Calu3 (cell line): ENCODE results near the gene ABCG1. TPM values are rescaled to one million over a fixed set of nuclear protein-coding genes. Genes with fewer than 3 reads are reported as not detected.

ENCODE experiments used
- Bru-seq: library from RNA; stranded (reverse); fragments of 400-500 nt; gene quantifications from one replicate; lab custom pipeline; 2021; lab: Mats Ljungman, UMichigan
- BruChase-seq, 2 experiments: library from RNA; stranded (reverse); fragments of 400-500 nt; gene quantifications; one replicate each; lab custom pipeline; 2021; lab: Mats Ljungman, UMichigan
- BruUV-seq: library from RNA; stranded (reverse); fragments of 400-500 nt; replicated peaks from 2 replicates; lab custom pipeline; 2021; lab: Mats Ljungman, UMichigan
- CTCF ChIA-PET: fragments of 300-600 bp; sonication (Branson Sonifier 250); formaldehyde crosslinking; loops from one replicate; lab custom pipeline; 2022; ENCODE audit warnings: antibody characterized with exemption; lab: Charles Lee
- DNase-seq: peaks from one replicate; pipeline ENCODE4 v3.0.0; 2022
- H3K27ac Mint-ChIP-seq: one replicate; pipeline ENCODE4 v1.8.0; 2022; ENCODE audit warnings: mixed read lengths; ENCODE audit not compliant: unreplicated experiment
- H3K27me3 Mint-ChIP-seq: one replicate; pipeline ENCODE4 v1.8.0; 2022; ENCODE audit warnings: mixed read lengths; ENCODE audit not compliant: unreplicated experiment
- H3K36me3 Mint-ChIP-seq: one replicate; pipeline ENCODE4 v1.8.0; 2022; ENCODE audit warnings: mild to moderate bottlenecking, moderate library complexity, mixed read lengths; ENCODE audit not compliant: insufficient read depth, unreplicated experiment
- H3K4me1 Mint-ChIP-seq: one replicate; pipeline ENCODE4 v1.8.0; 2022; ENCODE audit warnings: mild to moderate bottlenecking, low read depth, mixed read lengths; ENCODE audit not compliant: unreplicated experiment
- H3K4me3 Mint-ChIP-seq: one replicate; pipeline ENCODE4 v1.8.0; 2022; ENCODE audit warnings: mild to moderate bottlenecking, low read depth, moderate library complexity, mixed read lengths; ENCODE audit not compliant: unreplicated experiment
- H3K9me3 Mint-ChIP-seq: one replicate; pipeline ENCODE4 v1.8.0; 2022; ENCODE audit warnings: low read depth, mixed read lengths; ENCODE audit not compliant: unreplicated experiment
- CTCF ChIP-seq: fragments of 200-600 bp; IDR thresholded peaks from one replicate; pipeline ENCODE4 v1.8.0; 2022; ENCODE audit warnings: antibody characterized with exemption; ENCODE audit not compliant: unreplicated experiment
- intact Hi-C: fragments of 100-400 bp; cut with micrococcal nuclease; formaldehyde crosslinking; loops from one replicate; pipeline ENCODE4 v1.10.0; 2022; ENCODE audit not compliant: unreplicated experiment
- long read RNA-seq: library from polyadenylated mRNA; stranded (forward); transcript quantifications from one replicate; pipeline ENCODE4 v2.0.0, GENCODE V29; 2022
- total RNA-seq: library from RNA; stranded (reverse); gene quantifications from 2 replicates; pipeline ENCODE4 v1.2.3, GENCODE V29; 2022

Gene ABCG1
- total RNA-seq, result 0.19 and 0.29 TPM in 2 replicates
- percentile 8 among the genes with signal in this experiment for Bru-seq, nascent RNA
- percentile 10 among the genes with signal in this experiment for BruChase-seq, experiment 1, labeled RNA remaining after a 6-hour chase
- BruChase-seq, experiment 2, labeled RNA remaining after a 2-hour chase, result percentile 5 among the genes with signal in this experiment
- long read RNA-seq, result 0 reads

- CTCF ChIA-PET, result interaction anchor here (1.4 kb wide), 1 partner anchor 61 kb away, joined by 5 read pairs; no protein-coding TSS in a partner anchor
- Mint-ChIP-seq H3K27ac (no peak within 1 kb of the TSS), H3K4me3 (peak within 1 kb of the TSS; percentile 78), H3K27me3 (peaks cover 63% of the 10 kb centered on the region), H3K9me3 (no peaks in the 10 kb centered on the region), H3K36me3 (peaks cover 5% of the 10 kb centered on the region), H3K4me1 (peaks cover 9% of the 10 kb centered on the region)
- intact Hi-C loops, result no loop called here
- DNase-seq, result peak; percentile 24
- TF ChIP-seq CTCF, result no peak
- BruUV-seq, result no TSS peak
Measured at GRCh38 chr21:42218836-42219605, at the start of gene ABCG1. Gene ABCG1 (plus strand): TSS chr21:42219140. CDS start chr21:42219263, 123 bp downstream.

GRCh38 chr21:42169758-42170157, 49.2 kb upstream of the ABCG1 start:
- no peaks in the 10 kb centered on the region for H3K36me3 Mint-ChIP-seq
- CTCF ChIA-PET, result no interaction called here
- no TSS peak for BruUV-seq
- no peaks in the 10 kb centered on the region for H3K9me3 Mint-ChIP-seq
- intact Hi-C loops, result loop anchor here (5.0 to 10.0 kb wide), 2 partner anchors 88 to 285 kb away; no protein-coding TSS in a partner anchor
- no peaks in the 10 kb centered on the region for H3K27me3 Mint-ChIP-seq
- DNase-seq, result no peak
- H3K4me1 Mint-ChIP-seq, result peaks cover 22% of the 10 kb centered on the region
- H3K27ac Mint-ChIP-seq, result no peak overlapping the region
- H3K4me3 Mint-ChIP-seq, result no peak overlapping the region
- no peak for TF ChIP-seq CTCF

GRCh38 chr21:42171091-42172053, 47.6 kb upstream of the ABCG1 start:
- Mint-ChIP-seq H3K4me3 (no peak overlapping the region), H3K27ac (peak overlapping the region; percentile 12), H3K9me3 (no peaks in the 10 kb centered on the region), H3K27me3 (peaks cover 9% of the 10 kb centered on the region), H3K4me1 (peaks cover 22% of the 10 kb centered on the region), H3K36me3 (no peaks in the 10 kb centered on the region)
- peak; percentile 68 for DNase-seq
- CTCF ChIA-PET, result no interaction called here
- TF ChIP-seq CTCF, result no peak
- intact Hi-C loops, result loop anchor here (5.0 kb wide), 1 partner anchor 86 kb away; no protein-coding TSS in a partner anchor
- BruUV-seq, result no TSS peak
